Suprapubic skin (tissue), 4 donors: ENCODE measurements around the gene COPZ1. TPM values are rescaled to one million over a fixed set of nuclear protein-coding genes. Genes with fewer than 3 reads are reported as not detected.

ENCODE experiments used
- DNase-seq, 2 donors: peaks; one replicate each; pipeline ENCODE4 v3.0.0-alpha.2; 2019; ENCODE audit warnings: low spot score in 2 of 2
- H3K27ac ChIP-seq: fragments of 200-600 bp; sonication (generic); one replicate; pipeline ENCODE4 v1.5.1; 2019
- H3K27me3 ChIP-seq: fragments of 200-600 bp; sonication (generic); one replicate; pipeline ENCODE4 v1.5.1; 2019
- H3K36me3 ChIP-seq: fragments of 200-600 bp; sonication (generic); one replicate; pipeline ENCODE4 v1.5.1; 2019
- H3K4me1 ChIP-seq: fragments of 200-600 bp; sonication (generic); one replicate; pipeline ENCODE4 v1.5.1; 2019
- H3K4me3 ChIP-seq: fragments of 200-600 bp; sonication (generic); one replicate; pipeline ENCODE4 v1.5.1; 2019; ENCODE audit warnings: mild to moderate bottlenecking
- H3K9me3 ChIP-seq: fragments of 200-600 bp; sonication (generic); one replicate; pipeline ENCODE4 v1.5.1; 2019
- EP300 ChIP-seq: sonication (generic); formaldehyde crosslinking; IDR thresholded peaks from one replicate; pipeline ENCODE4 v1.6.1; 2017; ENCODE audit warnings: antibody characterized with exemption
- POLR2A ChIP-seq, 2 donors: fragments of 450-650 bp; IDR thresholded peaks; one replicate each; pipeline ENCODE4 v1.6.1; 2017; ENCODE audit warnings: antibody characterized with exemption in 2 of 2, mild to moderate bottlenecking in 2 of 2, moderate library complexity in 2 of 2
- POLR2AphosphoS5 ChIP-seq, 3 donors: sonication (generic); formaldehyde crosslinking; IDR thresholded peaks; one replicate each; pipeline ENCODE4 v1.6.1; 2017; ENCODE audit warnings: antibody characterized with exemption in 3 of 3
- WGBS: methylation state at CpG from one replicate; pipeline ENCODE4 v1.1.5; 2018; 5-methylcytosine and 5-hydroxymethylcytosine counted together
- total RNA-seq, 4 donors: library from RNA; depleted of rRNA; stranded (reverse); fragments of >200 nt; gene quantifications; one replicate each; pipeline ENCODE4 v1.1.0, GENCODE V29; 2016
- TF ChIP-seq, protein P1 (sequence below), 2 donors: fragments of 200-600 bp in 1 of 2; fragments of 450-650 bp in 1 of 2; sonication (generic) in 1 of 2; IDR thresholded peaks; one replicate each; pipeline ENCODE4 v1.5.1; 2016 to 2019; ENCODE audit warnings: antibody characterized with exemption in 2 of 2, mild to moderate bottlenecking in 1 of 2, moderate library complexity in 1 of 2

COPZ1 gene
- total RNA-seq, 4 donors from 2014 or later = 70.9 to 89.0 (median 77.6) TPM

DNA sequence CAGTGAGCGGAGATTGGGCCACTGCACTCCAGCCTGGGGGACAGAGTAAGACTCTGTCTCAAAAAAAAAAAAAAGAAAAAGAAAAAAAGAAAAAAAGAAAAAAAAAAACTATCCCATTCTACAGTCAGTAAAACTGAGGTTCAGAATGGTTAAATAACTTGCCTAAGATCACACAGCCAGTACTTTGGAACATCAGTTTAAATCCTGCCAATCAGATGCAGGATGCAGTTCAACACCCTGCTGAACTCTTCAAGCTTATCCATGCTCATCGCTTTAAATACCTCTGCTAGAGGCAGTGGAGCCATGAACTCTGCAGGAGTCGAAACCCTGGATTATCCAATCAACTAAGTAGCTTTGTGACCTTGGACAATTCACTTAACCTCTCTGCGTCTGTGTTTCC is 56.2 kb downstream of the COPZ1 start:
- TF ChIP-seq EP300 = no peak
- no peak for TF ChIP-seq POLR2AphosphoS5 (IDR thresholded peaks at IDR 0.05)
- no peak for TF ChIP-seq POLR2A (IDR thresholded peaks at IDR 0.05)
- TF ChIP-seq, protein P1, sequence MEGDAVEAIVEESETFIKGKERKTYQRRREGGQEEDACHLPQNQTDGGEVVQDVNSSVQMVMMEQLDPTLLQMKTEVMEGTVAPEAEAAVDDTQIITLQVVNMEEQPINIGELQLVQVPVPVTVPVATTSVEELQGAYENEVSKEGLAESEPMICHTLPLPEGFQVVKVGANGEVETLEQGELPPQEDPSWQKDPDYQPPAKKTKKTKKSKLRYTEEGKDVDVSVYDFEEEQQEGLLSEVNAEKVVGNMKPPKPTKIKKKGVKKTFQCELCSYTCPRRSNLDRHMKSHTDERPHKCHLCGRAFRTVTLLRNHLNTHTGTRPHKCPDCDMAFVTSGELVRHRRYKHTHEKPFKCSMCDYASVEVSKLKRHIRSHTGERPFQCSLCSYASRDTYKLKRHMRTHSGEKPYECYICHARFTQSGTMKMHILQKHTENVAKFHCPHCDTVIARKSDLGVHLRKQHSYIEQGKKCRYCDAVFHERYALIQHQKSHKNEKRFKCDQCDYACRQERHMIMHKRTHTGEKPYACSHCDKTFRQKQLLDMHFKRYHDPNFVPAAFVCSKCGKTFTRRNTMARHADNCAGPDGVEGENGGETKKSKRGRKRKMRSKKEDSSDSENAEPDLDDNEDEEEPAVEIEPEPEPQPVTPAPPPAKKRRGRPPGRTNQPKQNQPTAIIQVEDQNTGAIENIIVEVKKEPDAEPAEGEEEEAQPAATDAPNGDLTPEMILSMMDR (IDR thresholded peaks at IDR 0.05) = no peak
- no peak for DNase-seq
- Histone ChIP-seq H3K27me3 (no peaks in the 10 kb centered on the region), H3K4me1 (peaks cover 73% of the 10 kb centered on the region), H3K4me3 (no peak overlapping the region), H3K27ac (no peak overlapping the region), H3K36me3 (peaks cover 9% of the 10 kb centered on the region), H3K9me3 (no peaks in the 10 kb centered on the region)
- WGBS = 95% methylated on average over 4 of the region's 4 CpGs

DNA sequence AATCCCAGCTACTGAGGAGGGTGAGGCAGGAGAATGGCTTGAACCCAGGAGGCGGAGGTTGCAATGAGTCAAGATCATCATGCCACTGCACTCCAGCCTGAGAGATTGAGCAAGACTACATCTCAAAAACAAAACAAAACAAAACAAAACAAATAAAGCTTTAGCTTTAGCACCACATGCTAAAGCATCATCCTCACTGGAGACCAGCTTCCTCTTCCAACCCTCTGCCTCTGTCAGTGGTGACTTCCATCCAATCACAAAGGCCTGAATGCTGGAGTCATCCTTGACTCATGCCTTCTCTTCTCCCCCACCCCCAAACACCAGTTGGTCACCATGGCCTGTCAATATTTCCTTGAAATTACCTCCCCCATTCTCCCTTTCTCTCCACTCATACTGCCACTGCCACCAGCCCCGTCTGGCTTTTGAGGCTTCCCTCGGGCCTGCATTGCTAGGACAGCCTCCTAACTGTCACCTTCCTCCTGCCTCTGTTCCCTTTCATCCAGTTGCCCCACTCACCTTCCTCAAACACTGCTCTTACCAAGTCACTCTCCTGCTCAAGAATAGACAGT is 58.2 kb downstream of the COPZ1 start:
- no peaks in the 10 kb centered on the region for H3K27me3 ChIP-seq
- DNase-seq = no peak
- H3K36me3 ChIP-seq = peaks cover 3% of the 10 kb centered on the region
- 59% methylated on average over 3 of the region's 3 CpGs for WGBS
- no peaks in the 10 kb centered on the region for H3K9me3 ChIP-seq
- H3K27ac ChIP-seq = peak overlapping the region; percentile 75
- peaks cover 73% of the 10 kb centered on the region for H3K4me1 ChIP-seq
- no peak for TF ChIP-seq EP300
- TF ChIP-seq, protein P1 (IDR thresholded peaks at IDR 0.05) = no peak
- peak in 1 of 3 donors; percentile 26 for TF ChIP-seq POLR2AphosphoS5 (IDR thresholded peaks at IDR 0.05)
- TF ChIP-seq POLR2A (IDR thresholded peaks at IDR 0.05) = no peak
- H3K4me3 ChIP-seq = no peak overlapping the region

DNA sequence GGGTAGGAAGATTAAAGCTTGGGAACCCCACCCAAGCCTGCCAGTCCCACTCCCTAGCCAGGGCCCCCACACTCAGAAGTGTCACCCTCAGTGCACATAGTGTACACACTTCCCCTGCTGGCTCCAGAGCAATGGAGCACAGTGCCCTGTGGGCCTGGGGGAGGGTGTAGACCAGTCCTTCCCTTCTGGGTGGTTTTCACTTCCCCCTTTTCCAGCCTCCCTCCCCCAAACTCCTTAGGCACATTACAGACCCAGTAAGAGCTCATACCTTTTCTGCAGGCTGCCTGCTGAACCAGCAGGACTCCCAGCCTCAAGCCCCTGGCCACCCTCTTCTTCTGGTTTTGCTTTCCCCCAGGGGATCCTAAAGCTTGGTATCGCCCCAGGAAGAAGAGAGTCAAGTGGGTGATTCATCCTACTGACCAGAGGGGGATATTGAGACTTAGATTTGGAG is 59.7 kb downstream of the COPZ1 start, which contains the start of gene ZNF385A:
Gene ZNF385A (minus strand): TSS at position 143 of the 451 bp plus-strand sequence. CDS start 219 bp downstream, outside the sequence.
- no peak for DNase-seq
- TF ChIP-seq POLR2A (IDR thresholded peaks at IDR 0.05) (no peak), POLR2AphosphoS5 (IDR thresholded peaks at IDR 0.05) (no peak)
- Histone ChIP-seq H3K27ac (peak within 1 kb of the TSS; percentile 75), H3K36me3 (peaks cover 3% of the 10 kb centered on the region), H3K4me1 (peaks cover 75% of the 10 kb centered on the region), H3K9me3 (no peaks in the 10 kb centered on the region), H3K4me3 (peak within 1 kb of the TSS; percentile 16), H3K27me3 (no peaks in the 10 kb centered on the region)
- 83% methylated on average over 1 of the region's 1 CpG for WGBS

DNA sequence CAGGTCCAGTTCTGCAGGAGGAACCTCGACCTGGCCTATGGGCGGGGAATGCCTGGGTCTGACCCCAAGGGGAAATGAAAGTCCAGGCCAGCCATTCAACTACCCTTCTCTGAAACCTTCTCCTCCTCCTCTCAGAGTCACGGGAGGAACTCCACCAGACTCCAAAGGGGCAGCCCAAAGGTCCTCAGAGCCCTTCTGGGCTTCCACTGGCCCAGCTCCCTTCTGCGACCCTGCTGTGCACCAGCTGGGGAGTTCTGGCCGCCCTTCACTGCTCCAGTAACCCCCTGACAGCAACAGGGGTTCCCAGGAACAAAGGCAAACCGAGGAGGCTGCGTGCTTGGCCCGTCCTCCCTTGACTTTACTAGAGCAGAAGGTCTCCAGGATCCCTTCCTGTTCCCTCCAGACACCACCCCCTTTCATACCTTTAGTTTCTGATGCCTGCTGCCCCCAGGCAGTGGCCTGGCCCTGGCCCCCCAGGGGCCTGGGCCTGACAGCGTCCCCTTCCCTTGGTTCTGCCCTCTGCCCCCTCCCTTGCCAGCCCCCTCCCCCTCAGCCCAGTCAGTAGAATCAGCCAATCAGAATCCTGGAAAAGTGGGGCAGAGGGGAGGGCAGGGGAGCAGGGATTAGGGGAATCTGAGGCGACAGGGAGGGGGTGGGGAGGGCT is 60.5 kb downstream of the COPZ1 start:
- DNase-seq = no peak
- Histone ChIP-seq H3K27me3 (no peaks in the 10 kb centered on the region), H3K27ac (peak overlapping the region; percentile 75), H3K9me3 (no peaks in the 10 kb centered on the region), H3K36me3 (peaks cover 1% of the 10 kb centered on the region), H3K4me3 (peak overlapping the region; percentile 16), H3K4me1 (peaks cover 78% of the 10 kb centered on the region)
- TF ChIP-seq POLR2AphosphoS5 (IDR thresholded peaks at IDR 0.05) (no peak), POLR2A (IDR thresholded peaks at IDR 0.05) (no peak), EP300 (no peak)
- TF ChIP-seq, protein P1 (IDR thresholded peaks at IDR 0.05) = no peak
- WGBS = 33% methylated on average over 8 of the region's 10 CpGs

DNA sequence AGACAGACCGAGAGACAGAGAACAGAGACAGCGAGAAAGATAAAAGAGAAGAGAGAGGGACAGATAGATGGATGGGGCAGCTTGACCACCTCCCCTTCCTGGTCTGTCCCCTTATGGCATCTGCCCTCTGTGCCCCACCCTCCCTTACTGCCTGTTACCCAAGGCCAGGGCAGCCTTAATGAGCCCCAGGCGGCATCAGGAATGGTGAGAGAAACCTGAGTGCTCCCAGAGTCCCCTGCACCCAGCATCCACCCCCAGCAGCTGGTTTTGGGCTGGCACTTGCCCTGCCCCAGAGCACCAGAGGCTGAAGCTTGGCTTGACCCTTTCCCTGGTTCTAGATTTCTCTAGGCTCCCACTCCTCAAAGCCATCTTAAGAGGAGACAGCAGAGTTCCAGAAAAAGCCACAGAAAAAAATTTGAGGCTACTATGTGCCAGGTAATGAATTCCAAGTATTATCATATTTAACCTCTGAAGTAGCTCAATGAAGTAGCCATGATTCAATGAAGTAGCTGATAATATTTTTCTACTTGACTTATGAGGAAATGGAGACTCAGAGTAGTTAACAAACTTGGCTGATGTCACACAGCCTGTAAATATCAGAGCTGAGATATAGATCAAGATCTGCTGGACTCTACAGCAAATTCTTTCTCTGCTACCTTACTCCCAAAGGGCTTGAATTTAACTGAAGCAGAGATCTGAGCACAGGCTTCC is 61.6 kb downstream of the COPZ1 start:
- Histone ChIP-seq H3K36me3 (no peaks in the 10 kb centered on the region), H3K4me3 (no peak overlapping the region), H3K4me1 (peaks cover 83% of the 10 kb centered on the region), H3K9me3 (no peaks in the 10 kb centered on the region), H3K27me3 (no peaks in the 10 kb centered on the region), H3K27ac (peak overlapping the region; percentile 84)
- WGBS = 63% methylated on average over 3 of the region's 3 CpGs
- TF ChIP-seq POLR2AphosphoS5 (IDR thresholded peaks at IDR 0.05) (no peak), EP300 (no peak), POLR2A (IDR thresholded peaks at IDR 0.05) (no peak)
- TF ChIP-seq, protein P1 (IDR thresholded peaks at IDR 0.05) = no peak
- DNase-seq = no peak
